COR-L47 (cell line): ENCODE measurements around the gene NSG1.

Source experiments
- DNase-seq: peaks from one replicate; lab custom pipeline; 2025; lab: John Stamatoyannopoulos, UW

NSG1 gene

DNA sequence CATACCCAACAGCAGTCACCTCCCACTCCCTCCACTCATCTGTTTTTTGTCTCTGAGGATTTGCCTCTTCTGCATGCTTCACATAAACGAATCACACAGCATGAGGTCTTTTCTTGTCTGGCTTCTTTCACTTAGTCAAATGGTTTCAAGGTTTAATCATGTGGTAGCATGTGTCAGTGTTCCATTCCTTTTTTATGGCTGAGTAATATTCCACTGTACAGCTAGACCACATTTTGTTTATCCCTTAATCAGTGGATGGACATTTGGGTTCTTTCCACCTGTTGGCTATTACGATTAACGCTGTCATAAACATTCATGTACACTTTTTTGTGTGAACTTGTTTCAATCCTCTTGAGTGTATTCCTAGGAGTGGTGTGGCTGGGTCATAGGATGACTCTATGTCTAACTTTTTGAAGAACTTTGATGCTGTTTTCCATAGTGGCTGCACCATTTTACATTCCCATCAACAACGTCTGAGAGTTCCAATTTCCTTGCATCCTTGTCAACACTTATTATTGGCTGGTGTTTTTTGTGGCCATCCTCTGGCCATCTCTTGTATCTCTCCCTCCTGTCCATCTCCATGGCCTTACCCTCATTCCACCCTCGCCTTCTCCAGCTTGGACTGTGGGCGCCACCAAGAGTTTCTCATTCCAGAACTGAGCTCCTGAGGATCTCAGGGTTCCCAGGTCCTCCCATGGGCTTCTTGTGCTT is 12.4 kb upstream of the NSG1 start:
- no peak for DNase-seq

DNA sequence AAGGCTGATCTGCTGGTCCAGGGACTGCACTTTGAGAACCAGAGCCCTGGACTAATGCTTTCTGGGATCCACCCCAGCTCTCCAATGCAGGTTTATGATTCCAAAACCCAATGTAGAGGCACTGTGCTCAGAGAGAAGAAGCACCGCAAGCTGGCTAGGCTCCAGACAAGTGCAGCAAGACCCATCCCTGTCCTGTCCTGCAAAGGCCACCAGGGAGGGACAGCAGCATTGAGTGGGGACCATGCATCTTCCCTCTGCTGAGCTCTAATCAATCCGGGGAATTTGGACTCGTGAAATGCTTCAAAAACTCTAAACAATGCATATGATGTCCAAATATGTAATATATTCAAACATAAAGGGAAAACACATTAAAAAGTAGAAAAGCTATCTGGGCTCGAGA is 10.8 kb upstream of the NSG1 start:
- DNase-seq, result no peak

DNA sequence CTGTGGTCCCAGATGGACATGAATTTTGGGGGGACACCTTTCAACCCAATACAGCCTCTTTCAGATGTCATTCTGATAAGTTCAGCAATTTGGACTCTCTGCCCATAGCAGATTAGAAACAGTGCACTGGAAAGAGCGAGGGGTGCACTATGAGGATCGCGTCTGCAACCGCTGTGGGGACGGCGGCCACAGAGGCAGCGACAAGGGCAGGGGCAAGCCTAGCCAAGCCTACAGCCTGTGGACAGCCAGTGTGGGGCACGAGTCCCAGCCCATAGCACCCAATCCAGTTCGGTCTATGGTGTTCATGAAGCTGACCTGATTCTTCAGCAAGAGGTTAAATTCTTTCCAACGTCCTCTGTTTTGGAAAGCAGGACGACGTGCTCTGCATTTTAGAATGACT is 9.7 kb upstream of the NSG1 start:
- DNase-seq, result no peak

DNA sequence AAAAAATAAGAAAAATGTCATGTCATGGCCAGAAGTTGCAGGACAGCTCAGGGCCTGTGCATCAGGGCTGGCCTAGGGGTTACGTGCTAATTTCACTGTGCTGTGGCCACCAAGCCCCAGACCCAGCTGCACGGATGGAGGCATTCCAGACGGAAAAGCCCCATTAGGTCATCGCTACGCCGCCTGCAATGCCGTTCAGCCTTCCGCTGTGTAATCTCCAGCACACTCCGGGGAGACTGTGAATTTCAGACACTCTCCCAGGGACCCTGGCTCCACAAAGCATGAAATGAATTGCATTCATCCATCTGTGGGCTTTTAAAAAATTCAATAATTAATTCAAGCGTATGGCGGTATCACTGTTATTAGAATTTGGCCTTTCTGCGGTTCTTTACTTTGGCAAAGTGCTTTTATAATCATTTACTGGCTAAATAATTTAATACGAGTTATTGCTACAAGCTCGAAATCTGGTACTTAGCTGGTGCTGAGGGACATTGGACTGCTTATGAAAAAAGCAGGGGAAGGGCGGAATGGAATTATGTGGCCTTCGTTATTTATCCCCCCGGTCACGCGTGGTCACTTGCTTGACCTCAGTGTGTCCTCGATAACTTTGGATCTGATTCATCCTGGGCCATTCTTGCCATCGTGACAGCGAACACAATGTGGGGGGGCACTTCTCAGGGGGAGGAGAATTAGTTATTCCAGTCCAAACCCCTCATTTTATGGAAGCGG is 9.0 kb upstream of the NSG1 start:
- no peak for DNase-seq

DNA sequence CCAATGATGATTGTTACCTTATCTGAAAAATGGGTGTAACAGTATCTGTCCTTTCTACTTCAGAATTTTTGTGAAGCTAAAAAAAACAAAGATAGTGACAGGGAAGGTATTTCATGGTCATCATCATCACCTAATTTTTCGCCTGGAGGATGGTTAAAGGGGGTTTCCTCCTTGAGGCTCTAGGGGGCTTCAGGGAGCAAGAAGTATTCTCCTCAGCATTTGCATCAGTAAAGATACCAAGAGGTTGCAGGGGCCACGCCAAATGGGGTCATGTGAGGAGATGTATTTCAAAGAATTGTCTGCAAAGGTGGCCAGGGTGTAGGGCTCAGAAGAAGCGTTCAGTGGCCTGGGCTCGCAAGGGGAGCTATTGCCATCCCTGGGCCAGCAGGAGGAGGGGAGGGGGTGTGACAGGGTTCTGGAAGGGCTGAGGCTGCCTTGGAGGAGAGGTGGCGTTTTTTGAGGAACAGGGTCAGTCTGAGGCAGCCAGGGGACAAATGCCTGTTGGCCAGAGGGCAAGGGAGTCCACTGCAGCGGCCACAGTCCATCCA is 7.3 kb upstream of the NSG1 start:
- DNase-seq, result no peak

DNA sequence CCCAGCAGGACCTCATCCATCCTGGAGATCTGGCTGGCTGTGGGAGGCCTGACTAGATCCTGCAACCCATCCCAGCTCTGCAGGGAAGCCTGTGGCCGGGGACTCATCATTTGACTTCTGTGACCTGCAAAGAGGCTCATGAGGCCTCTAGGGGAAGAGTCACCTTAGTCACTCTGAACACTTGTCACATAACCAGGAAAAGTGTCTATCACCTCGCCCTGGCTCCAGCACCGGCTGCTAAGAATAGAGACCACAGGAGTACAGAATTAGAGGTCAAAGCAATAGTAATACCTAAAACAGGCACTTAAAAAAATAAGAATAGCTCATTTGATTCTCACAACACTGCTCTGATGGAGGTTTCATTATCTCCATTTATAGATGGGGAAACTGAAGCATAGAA is 3.8 kb upstream of the NSG1 start:
- DNase-seq, result no peak

DNA sequence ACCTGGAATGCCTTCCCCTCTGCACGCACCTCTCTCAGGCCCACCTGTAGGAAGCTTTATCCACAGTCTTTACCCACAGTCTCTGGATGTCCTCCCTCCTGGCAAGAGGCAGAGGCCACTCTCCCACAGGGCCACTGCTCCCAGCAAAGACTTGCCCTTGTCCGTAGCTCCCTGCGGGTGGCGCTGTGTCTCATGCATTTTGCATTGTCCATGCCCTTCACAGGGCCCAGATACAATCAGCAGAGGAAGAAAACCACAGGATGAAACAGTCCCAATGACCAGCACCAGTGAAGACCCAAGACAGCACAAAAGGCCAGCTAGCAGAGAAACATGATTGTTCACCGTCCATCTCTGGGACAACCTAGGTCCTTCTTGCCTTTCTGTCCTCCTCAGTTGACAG is 2.1 kb upstream of the NSG1 start:
- peak; percentile 2 for DNase-seq

DNA sequence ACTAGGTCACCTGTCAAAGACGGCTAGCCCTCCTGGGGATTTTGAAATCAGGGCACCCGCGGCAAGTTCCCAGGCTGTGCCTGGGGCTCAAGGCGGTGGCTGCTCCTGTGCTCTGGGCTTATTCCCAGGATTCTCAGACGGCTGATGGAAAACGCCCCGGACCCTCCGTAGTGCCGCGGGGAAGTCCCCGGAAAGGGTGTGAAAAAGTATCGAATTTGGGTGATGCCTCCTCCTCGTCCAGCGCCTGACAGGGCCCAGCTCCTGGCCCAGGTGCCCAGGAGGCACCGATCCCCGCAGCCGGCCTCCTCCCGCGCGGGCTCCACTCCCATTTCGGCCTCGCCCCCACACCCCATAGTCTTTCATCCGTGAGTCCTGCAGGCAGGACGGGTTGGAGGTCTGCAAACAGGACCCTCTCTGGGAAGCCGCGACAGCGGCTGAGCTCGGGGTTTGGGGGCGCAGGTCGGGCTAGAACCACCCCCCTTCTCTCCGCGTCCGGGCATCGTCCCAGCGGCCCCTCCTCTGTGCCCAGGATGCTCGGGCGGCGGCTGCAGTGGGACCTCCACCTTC is 1.1 kb upstream of the NSG1 start:
- no peak for DNase-seq

DNA sequence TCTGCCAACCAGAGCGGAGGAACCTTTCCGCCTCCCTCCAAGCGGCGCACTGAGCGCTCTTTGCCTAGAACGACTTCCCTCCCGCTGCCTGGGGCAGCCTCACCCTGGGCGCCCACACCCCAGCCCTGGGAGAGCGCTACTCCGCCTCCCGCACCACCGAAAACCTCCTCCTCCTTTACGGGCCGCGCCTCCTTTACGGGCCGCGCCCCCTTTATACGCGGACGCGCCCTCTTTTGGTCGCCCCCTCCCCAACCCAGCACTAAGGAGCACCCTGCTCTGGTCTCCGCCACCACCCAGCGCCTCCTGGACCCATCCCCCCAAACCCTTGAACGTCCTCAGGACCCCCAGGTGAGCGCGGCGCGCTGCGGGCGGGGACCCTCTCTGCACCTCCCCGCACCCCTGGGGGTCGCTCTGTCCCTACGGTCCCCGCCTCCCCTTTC is 586 bp upstream of the NSG1 start:
- peak; percentile 72 for DNase-seq

DNA sequence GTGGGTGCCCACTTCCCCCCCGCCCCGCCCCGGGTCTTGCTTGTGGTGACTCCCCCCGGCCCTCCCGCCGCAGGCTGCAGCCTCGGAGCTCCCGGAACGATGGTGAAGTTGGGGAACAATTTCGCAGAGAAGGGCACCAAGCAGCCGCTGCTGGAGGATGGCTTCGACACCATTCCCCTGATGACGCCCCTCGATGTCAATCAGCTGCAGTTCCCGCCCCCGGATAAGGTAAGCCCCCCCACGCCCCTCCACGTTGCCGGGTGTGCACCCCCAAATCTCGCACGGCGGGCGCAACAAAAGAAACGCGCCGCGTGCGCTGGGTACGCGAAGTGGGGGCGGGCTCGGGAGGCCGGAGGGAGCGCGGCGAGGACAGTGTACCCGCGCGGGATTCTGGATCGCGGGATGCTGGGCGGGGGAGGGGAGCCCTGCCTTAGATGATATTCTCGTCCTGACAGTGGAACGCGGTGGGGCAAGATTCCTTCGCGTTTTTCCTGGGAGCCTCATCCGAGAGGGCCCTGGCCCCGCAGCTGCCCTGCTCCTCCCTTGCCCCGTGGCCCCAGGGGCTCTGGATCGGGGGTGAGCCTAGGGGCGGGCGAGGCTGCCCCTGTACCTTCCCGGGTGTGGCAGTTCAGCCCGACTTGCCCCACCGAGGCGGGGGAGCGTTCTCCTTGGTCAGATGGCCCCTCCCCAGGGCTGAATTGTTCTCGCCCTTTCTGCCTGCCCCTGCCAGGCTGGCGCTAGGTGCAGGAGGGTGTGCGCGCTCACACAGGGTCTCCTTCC is 819 bp downstream of the NSG1 start:
- peak; percentile 36 for DNase-seq

DNA sequence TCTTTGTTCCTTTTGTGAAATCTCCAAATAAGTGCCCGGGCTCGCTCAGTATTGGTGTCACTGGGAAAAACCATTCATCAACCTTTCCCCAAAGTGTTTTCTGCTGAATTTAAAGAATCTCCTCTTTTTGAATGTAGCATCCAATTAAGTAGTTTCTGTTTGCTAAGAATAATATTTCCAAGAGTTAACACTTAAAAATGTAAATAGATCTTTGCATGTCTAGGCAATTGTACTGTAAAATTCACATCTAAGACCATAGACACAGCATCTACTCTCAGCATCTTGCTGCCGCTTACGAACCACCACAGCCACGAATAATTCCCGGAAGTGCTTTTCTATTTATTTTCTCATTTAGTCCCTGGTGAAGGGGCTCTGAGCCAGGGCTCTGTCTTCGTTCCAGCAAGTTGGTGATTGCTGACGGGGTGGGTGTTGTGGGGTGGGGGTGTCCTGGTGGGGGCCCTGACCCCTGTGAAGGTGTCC is 1.4 kb downstream of the NSG1 start:
- DNase-seq, result no peak

DNA sequence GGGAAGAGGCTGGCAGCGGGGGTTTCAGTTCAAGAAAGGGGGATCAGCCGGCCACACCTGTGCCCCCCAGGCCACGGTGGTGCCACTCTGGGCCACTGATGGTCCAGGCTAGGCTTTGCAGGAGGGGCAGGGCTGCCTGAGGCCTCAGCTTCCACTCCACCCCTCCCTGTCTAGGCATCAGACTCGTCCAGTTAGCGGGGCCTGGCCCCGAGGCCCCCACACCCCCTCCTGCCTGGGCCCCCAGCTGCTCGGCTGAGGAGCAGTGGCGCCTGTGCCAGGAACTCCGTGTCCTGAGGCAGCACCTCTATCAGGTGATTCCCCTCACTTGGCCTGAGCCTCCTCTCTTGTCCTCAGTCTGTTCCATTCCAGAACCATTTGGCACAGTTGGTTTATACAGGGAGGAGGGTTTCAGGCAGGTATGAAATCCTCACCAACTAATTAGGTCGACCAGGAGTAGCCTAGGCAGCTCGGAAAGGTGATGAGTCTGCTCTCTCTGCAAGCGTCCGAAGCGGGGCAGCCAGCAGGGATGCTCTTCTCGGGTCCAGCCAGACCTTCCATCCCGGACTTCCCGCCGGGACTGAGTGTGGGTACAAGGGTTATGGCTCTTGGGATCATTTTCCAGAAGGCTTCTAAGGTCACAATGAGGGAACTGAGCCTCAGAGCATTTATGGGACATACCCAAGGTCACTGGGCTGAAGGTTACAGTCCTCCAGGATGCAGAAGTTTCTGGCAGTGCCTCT is 2.1 kb downstream of the NSG1 start:
- no peak for DNase-seq

DNA sequence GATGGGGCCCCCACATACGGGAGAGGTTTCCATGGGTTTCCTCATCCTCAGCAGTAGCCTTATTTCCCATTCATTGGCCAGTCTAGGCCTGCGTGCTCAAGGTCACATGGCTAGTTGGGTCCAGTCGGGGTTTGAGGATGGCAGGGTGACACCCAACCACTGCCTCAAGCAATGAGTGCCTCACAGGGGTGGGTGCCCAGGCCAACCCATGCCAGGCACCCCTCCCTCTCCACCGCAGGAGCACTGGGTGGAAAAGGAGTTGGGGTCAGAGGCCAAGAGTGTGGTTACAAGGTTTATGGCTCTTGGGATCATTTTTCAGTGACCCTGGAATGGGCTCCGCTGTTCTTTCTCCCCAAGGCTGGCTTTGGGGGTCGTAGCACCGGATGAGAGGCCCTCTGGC is 3.1 kb downstream of the NSG1 start:
- no peak for DNase-seq

DNA sequence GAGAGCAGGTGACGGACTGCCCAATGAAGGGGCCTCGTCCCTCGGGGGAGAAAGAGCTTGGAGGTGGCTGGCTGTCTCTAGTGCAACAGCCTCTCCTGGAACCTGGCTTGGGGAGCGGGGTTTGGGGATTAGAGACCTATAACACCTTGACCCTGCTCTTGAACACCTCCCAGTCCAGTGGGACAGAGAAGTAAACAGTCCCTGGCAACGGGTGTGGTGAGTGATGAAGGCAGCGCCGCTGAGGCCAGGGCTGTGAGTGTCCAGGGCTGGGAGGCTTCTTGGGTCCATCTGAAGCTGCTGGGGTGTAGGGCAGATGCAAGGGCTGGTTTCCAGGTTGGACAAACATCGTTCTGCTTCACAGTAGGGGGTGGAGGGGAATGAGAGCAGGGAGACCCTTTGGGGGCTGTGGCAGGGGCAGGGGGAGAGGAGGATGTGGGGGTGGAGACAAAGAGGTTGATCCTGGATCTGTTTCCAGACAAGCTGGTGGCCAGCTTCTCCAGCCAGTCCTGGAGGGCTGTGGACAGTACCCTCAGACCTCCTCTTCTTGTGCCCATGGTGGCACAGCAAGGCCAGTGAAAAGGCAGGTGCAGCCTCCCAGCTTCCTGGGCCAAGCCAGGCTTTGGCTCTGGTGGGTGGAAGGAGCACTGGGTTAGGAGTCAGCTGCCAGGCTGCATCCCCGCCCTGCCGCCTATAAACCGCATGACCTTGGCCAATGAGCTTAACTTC is 3.8 kb downstream of the NSG1 start:
- DNase-seq, result no peak

DNA sequence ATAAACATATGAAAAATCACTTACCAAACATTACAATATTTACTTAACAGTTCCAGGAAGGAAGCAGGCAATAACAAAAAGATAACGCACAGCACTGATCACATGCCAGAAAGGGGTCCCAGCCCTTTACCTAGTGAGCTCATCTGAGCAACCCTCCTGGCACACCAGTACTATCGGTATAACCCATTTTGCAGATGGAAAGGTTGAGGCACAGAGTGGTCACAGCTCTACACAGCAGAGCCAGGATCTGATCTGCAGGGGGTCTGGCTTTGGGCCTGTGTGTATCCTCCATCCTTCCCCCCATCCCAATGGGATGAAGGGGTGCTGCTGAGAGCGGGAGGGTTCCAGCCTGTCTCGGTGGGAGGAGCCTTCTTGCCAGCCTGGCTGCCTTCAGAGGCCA is 5.0 kb downstream of the NSG1 start:
- no peak for DNase-seq

DNA sequence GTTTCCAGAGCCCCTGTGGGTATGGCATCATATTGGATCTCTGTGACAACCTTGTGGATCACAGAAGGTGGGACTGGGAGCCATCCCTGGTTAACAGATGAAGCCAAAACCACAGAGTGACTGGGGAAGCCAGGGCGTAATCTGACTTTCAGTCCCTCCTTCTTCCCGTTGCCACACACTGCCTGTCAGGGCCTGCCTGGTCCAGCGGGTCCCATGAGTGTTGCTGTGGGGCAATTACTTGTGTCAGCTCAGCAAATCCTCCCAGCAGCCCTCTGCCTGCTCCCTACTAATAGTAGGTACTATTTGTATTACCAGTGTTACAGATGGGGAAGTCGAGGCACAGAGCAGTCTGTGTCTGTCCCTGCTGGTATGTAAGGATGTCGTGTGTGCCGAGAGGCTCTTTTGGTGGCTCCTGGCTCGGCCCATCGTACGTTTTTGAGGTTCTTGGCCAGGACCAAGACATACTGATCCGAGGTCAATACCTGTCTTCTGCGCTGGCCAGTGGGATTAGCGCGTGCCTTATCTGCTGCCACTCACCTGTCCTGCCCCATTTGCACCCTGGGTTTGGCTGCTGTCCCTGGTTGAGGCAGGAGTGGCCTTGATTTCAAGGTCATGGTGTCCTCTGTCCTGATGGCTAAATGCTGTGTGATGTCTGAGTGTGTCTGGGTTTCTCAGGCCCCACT is 5.7 kb downstream of the NSG1 start:
- DNase-seq, result no peak

DNA sequence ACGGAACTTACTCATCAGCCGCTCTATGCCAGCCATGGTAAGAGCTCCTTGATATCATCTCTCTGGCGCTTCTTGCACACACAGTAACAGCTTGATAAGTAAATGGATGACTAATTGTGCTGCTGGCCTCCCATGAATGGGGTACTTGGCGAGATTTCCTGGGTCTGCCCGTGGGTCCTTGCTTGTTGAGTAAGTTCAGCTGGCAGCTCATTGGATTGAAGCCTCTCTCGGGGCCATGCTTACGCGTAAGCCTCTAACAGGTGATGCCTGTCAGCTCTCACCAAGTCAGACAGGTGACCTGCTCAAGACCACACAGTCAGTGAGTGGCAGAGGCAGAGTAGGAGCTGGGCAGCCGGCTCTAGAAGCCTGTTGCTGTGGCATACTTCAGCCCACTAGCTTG is 7.7 kb downstream of the NSG1 start:
- no peak for DNase-seq

DNA sequence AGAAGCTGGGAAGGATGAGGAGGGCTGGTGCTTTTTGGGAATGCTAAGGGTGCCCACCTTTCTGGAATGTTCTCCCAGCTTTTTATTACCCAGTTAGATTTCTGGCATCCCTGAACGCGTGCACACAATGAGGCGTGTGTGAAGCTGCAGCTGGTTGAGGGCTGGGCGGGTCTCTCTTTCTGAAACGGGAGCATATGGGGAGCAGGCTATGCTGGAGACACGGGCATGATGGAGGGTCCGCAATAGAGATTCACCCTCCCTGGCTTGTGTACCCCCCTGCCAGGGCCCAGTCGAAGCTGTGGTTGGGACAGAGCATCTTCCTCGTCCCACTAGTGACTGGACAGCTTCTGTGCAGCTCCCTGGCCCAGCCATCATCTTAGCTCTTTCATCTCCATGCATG is 8.5 kb downstream of the NSG1 start:
- DNase-seq, result no peak

DNA sequence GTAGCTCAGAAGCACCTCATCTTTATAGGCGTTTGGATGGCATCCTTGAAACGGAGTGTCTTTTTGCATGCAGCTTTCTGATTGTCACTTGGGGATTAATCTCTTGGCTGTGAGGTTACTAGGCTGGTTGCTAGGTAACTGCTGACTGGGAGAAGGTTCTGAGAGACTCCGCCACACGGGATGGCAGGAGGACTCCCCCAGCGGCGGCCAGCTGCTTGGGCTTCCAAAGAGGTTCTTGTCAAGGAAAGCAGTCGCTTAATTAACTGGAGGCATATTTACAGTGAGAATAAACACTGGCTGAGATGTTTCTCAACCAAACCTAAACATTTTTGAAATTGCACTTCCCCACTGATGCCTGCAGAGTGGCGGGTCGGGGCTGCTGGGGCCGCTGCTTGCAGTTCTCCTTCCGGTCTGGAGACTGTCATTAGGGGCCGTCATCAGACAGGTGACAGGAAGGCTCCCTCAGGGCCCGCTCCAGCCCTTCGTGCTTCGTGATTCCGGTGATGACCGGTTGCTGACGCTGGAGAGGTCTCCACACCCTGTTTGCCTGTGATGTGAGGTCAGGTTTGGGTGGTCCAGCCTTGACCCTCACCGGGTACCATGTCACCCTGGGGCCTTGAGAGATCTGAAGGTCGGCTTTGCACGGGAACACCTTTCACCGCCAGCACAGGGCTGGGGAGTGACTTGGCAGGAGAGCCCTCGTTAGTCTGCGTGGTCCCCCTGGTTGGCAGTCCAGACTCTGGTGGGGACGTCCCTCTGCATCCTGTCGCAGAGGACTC is 9.1 kb downstream of the NSG1 start:
- DNase-seq, result peak; percentile 15
